DND-41 (cell line): Measurements from ENCODE around the gene TAS2R31.

Source experiments
- ATAC-seq: fragments of 200-7000 bp; cut with Tn5 transposase; 3 replicates; pipeline ENCODE4 v1.9.1; 2021; ENCODE audit warnings: low read depth; ENCODE audit not compliant: insufficient read depth
- DNase-seq: peaks from one replicate; pipeline ENCODE4 v3.0.0-alpha.2; 2020
- H2AFZ ChIP-seq: 2 replicates; pipeline ENCODE4 v1.6.0; 2012; ENCODE audit warnings: low read depth, low read length
- H3K27ac ChIP-seq: 2 replicates; pipeline ENCODE4 v1.5.1; 2012; ENCODE audit warnings: low read length, inconsistent platforms
- H3K27me3 ChIP-seq: fragments of 200-600 bp; sonication (generic); 2 replicates; pipeline ENCODE4 v1.6.0; 2012; ENCODE audit warnings: low read length, mild to moderate bottlenecking, inconsistent platforms; ENCODE audit not compliant: insufficient read depth, poor library complexity
- H3K36me3 ChIP-seq: 2 replicates; pipeline ENCODE4 v1.5.1; 2012; ENCODE audit warnings: low read length, inconsistent platforms; ENCODE audit not compliant: insufficient read depth
- H3K4me1 ChIP-seq: 2 replicates; pipeline ENCODE4 v1.5.1; 2012; ENCODE audit warnings: mild to moderate bottlenecking, low read length; ENCODE audit not compliant: insufficient read depth
- H3K4me2 ChIP-seq: 2 replicates; pipeline ENCODE4 v1.6.0; 2012; ENCODE audit warnings: mild to moderate bottlenecking, moderate library complexity, low read length, inconsistent platforms; ENCODE audit not compliant: insufficient read depth
- H3K4me3 ChIP-seq, 2 experiments: fragments of 200-600 bp in 1 of 2; shearing (Covaris generic) in 1 of 2; 2 replicates each; pipeline ENCODE4 v1.5.1; 2012 to 2016; ENCODE audit warnings: inconsistent platforms in 2 of 2, low read length in 2 of 2, mild to moderate bottlenecking in 2 of 2, low read depth in 1 of 2, moderate library complexity in 1 of 2
- H3K79me2 ChIP-seq: 2 replicates; pipeline ENCODE4 v1.6.0; 2012; ENCODE audit warnings: low read length, inconsistent platforms; ENCODE audit not compliant: insufficient read depth
- H3K9ac ChIP-seq: 2 replicates; pipeline ENCODE4 v1.6.0; 2012; ENCODE audit warnings: low read depth, mild to moderate bottlenecking, inconsistent platforms, low read length, moderate library complexity
- H3K9me3 ChIP-seq: 2 replicates; pipeline ENCODE4 v1.5.1; 2012; ENCODE audit warnings: low read length, moderate library complexity, mild to moderate bottlenecking, inconsistent platforms; ENCODE audit not compliant: insufficient read depth, severe bottlenecking
- H4K20me1 ChIP-seq: 2 replicates; pipeline ENCODE4 v1.6.0; 2012; ENCODE audit warnings: low read length; ENCODE audit not compliant: insufficient read depth
- CTCF ChIP-seq: IDR thresholded peaks from 2 replicates; pipeline ENCODE4 v1.5.1; 2012; ENCODE audit warnings: borderline replicate concordance, low read length, moderate library complexity, mild to moderate bottlenecking; ENCODE audit not compliant: poor library complexity, severe bottlenecking; ENCODE audit errors: extremely low read depth
- EZH2 ChIP-seq: IDR thresholded peaks from 3 replicates; pipeline ENCODE4 v1.6.1; 2012; ENCODE audit warnings: borderline replicate concordance, low read depth, mild to moderate bottlenecking, moderate library complexity, low read length, inconsistent platforms; ENCODE audit not compliant: severe bottlenecking

Gene TAS2R31

GRCh38 chr12:11014234-11014633, 17.0 kb downstream of the TAS2R31 start:
- no peak overlapping the region for H3K4me3 ChIP-seq
- H3K27ac ChIP-seq: no peak overlapping the region
- no peaks in the 10 kb centered on the region; the same call in 1 of the 2 replicates for H3K79me2 ChIP-seq
- peaks cover 4% of the 10 kb centered on the region; the same call in 1 of the 2 replicates for H3K36me3 ChIP-seq
- no peak for TF ChIP-seq EZH2
- no peak for TF ChIP-seq CTCF
- H3K9me3 ChIP-seq: no peaks in the 10 kb centered on the region
- no peak overlapping the region for H3K9ac ChIP-seq
- H4K20me1 ChIP-seq: peaks cover 6% of the 10 kb centered on the region
- DNase-seq (no peak), ATAC-seq (no peak)
- no peak overlapping the region for H2AFZ ChIP-seq
- H3K4me1 ChIP-seq: no peaks in the 10 kb centered on the region
- no peaks in the 10 kb centered on the region for H3K27me3 ChIP-seq
- no peak overlapping the region for H3K4me2 ChIP-seq

GRCh38 chr12:11007608-11008007, 23.6 kb downstream of the TAS2R31 start:
- TF ChIP-seq EZH2 (no peak), CTCF (no peak)
- Histone ChIP-seq H3K27me3 (no peaks in the 10 kb centered on the region), H3K4me2 (no peak overlapping the region), H3K4me3 (no peak overlapping the region), H2AFZ (no peak overlapping the region), H3K36me3 (no peaks in the 10 kb centered on the region), H3K79me2 (no peaks in the 10 kb centered on the region), H3K9me3 (no peaks in the 10 kb centered on the region), H4K20me1 (no peaks in the 10 kb centered on the region), H3K27ac (no peak overlapping the region), H3K4me1 (no peaks in the 10 kb centered on the region), H3K9ac (no peak overlapping the region)
- ATAC-seq (no peak), DNase-seq (no peak)

GRCh38 chr12:10998204-10998603, 33.0 kb downstream of the TAS2R31 start, which contains the start of gene TAS2R20:
Gene TAS2R20 (minus strand): TSS chr12:10998304. CDS start chr12:10997875, 429 bp downstream.
- no peak within 1 kb of the TSS for H2AFZ ChIP-seq
- TF ChIP-seq EZH2 (no peak), CTCF (no peak)
- peaks cover 14% of the 10 kb centered on the region; the same call in 1 of the 2 replicates for H3K36me3 ChIP-seq
- no peak within 1 kb of the TSS for H3K27ac ChIP-seq
- no peak within 1 kb of the TSS for H3K9ac ChIP-seq
- ATAC-seq (no peak), DNase-seq (no peak)
- H3K79me2 ChIP-seq: 0 out of 2 replicates have a peak, but pooled peaks cover 2% of the 10 kb centered on the region
- no peak within 1 kb of the TSS for H3K4me2 ChIP-seq
- no peaks in the 10 kb centered on the region for H3K27me3 ChIP-seq
- no peak within 1 kb of the TSS for H3K4me3 ChIP-seq
- H3K4me1 ChIP-seq: no peaks in the 10 kb centered on the region
- peaks cover 3% of the 10 kb centered on the region for H3K9me3 ChIP-seq
- no peaks in the 10 kb centered on the region for H4K20me1 ChIP-seq
